H1 (cell line): ENCODE results near the gene IL17RE.

ENCODE experiments used
- BRCA1 ChIP-seq: IDR thresholded peaks from 2 replicates; pipeline ENCODE4 v1.6.1; 2012; ENCODE audit warnings: low read depth, low read length, improper control_type of control experiment
- CEBPB ChIP-seq: IDR thresholded peaks from 2 replicates; pipeline ENCODE4 v1.6.1; 2012; ENCODE audit warnings: low read depth, low read length
- CHD2 ChIP-seq: IDR thresholded peaks from 2 replicates; pipeline ENCODE4 v1.6.1; 2012; ENCODE audit warnings: low read length, improper control_type of control experiment
- EZH2 ChIP-seq: fragments of 200-600 bp; sonication (generic); IDR thresholded peaks from 2 replicates; pipeline ENCODE4 v1.7.1; 2012; ENCODE audit warnings: low read depth, mild to moderate bottlenecking, moderate library complexity, low read length, inconsistent platforms; ENCODE audit not compliant: severe bottlenecking
- POLR2A ChIP-seq, 2 experiments: IDR thresholded peaks; 1 replicate in 1 of 2; 2 replicates in 1 of 2; pipeline ENCODE4 v1.6.1; 2011; ENCODE audit warnings: low read depth in 2 of 2, low read length in 2 of 2, mild to moderate bottlenecking in 2 of 2; ENCODE audit errors: control extremely low read depth in 1 of 2
- POLR2AphosphoS5 ChIP-seq: IDR thresholded peaks from 2 replicates; pipeline ENCODE4 v1.6.1; 2011; ENCODE audit warnings: low read depth, low read length
- TF ChIP-seq, protein P1 (sequence below), 3 experiments: IDR thresholded peaks; 1 replicate in 2 of 3; 2 replicates in 1 of 3; pipeline versions ENCODE4 v1.5.1 to v1.6.1; 2011; ENCODE audit warnings: low read length in 3 of 3, mild to moderate bottlenecking in 3 of 3, inconsistent platforms in 2 of 3, low read depth in 1 of 3, moderate library complexity in 1 of 3; ENCODE audit not compliant: insufficient read depth in 1 of 3; ENCODE audit errors: control extremely low read depth in 1 of 3

DNA sequence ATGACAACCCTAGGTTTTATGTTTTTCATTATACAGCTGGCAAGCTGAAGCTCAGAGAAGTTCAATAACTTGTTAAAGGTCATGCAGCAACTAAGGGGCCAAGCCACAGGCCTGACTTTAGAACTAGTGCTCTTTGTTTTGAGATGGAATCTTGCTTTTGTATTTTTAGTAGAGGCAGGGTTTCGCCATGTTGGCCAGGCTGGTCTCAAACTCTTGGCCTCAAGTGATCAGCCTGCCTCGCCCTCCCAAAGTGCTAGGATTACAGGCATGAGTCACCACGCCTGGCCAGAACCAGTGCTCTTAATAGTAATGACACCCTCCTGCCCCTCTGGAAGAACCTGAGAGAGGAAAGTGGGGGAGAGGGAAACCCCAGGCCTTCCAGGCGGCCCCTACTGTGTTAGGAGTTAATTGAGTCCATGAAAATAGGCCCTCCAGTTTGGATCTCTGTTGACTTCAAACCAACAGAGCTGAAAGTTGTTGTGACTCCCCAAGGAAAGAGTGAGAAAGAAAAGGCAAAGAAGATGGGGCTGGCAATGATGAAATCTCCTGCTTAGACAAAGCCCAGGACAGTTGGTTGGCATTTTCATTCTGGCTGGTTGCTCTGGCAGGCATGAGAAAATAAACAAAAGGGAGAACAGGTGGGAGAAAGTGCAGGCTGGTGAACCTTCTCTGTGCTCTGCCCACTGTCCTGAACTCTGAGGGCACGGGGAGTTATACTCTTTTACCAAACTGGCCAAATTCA lies 53.1 kb downstream of the IL17RE start:
- TF ChIP-seq EZH2 (no peak), POLR2A (IDR thresholded peaks at IDR 0.05; ENCODE audit: control extremely low read depth in 1 of 2, low read depth in 2 of 2, low read length in 2 of 2) (no peak), BRCA1 (no peak), POLR2AphosphoS5 (no peak), CEBPB (no peak), CHD2 (no peak)
- TF ChIP-seq, protein P1, sequence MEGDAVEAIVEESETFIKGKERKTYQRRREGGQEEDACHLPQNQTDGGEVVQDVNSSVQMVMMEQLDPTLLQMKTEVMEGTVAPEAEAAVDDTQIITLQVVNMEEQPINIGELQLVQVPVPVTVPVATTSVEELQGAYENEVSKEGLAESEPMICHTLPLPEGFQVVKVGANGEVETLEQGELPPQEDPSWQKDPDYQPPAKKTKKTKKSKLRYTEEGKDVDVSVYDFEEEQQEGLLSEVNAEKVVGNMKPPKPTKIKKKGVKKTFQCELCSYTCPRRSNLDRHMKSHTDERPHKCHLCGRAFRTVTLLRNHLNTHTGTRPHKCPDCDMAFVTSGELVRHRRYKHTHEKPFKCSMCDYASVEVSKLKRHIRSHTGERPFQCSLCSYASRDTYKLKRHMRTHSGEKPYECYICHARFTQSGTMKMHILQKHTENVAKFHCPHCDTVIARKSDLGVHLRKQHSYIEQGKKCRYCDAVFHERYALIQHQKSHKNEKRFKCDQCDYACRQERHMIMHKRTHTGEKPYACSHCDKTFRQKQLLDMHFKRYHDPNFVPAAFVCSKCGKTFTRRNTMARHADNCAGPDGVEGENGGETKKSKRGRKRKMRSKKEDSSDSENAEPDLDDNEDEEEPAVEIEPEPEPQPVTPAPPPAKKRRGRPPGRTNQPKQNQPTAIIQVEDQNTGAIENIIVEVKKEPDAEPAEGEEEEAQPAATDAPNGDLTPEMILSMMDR (IDR thresholded peaks at IDR 0.05; ENCODE audit: control extremely low read depth in 1 of 3, insufficient read depth in 1 of 3, low read depth in 1 of 3, low read length in 3 of 3): no peak
